ENCODE data around the gene NECTIN1. TPM values are rescaled to one million over a fixed set of nuclear protein-coding genes. Genes with fewer than 3 reads are reported as not detected.

Gene NECTIN1
- total RNA-seq, 1 donor from 2014 or later, result 17.5 TPM

DNA sequence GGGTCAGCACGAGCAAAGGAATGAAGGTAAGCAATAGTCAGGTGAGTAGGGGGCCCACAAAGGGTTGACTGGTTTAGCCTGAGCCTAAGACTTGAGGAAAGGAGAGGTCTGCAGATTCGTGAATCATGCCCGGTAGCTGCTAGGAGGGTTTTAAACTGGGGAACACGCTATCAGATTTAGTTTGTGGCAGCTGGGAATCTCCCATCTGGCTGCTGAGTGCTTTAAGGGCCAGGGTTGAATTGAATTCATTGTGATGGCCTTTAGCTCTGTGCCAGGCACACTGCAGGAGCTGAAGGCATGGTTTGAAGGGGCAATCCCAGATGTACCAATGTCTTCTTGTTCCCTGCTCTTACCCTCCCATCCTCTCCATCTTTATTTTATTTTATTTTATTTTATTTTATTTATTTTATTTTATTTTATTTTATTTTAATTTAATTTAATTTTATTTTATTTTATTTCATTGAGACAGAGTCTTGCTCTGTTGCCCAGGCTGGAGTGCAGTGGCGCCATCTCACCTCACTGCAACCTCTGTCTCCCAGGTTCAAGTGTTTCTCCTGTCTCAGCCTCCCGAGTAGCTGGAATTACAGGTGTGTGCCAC is 1.9 kb upstream of the NECTIN1 start:
- DNase-seq, result no peak

DNA sequence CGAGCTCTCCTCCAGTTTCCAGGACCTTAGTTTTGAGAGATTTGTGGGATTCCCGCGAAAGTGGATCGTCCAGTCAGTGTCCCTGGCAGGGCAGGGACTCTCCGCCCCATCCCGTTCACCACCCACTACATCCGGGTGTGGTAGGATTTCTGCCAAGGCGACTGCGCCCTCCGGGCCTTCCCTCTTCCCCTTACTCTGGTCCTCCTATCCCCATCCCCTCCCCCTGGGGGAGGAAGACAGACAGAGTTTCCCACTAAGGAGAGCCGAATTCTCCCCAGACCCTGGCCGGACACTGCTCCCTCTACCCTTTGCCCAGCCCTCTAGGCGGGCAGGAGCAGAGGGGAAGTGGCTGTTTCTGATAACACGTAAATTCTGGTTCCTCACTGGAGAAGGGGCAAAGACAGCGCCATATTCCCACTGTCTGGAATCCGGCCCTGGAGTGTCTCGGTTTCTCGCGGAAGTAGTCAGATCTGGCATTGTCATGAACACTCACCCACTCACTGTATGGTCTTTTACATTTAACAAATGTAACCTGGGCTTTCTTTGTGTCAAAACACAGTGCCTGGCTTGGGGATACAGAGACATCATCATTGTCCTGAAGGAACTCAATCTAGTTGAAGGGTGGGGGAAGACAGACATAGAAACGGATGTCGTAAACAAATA is 1.1 kb upstream of the NECTIN1 start:
- peak; percentile 45 for DNase-seq

DNA sequence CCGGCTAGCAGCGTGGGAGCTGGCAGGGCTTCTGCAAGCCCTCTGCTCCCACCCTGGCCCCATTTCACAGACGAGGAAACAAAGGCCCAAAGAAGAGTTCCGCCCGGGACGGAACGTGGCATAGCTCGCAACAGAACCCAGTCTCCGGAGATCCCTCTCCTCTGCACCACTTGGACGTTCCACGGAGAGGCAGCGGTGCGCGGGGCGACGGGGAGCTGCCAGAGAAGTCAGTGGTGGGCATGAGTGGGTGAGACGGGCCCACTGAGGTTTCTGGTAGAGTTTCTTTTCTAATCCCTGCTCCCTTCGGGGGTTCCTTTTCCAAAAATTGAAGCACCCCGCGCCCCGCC is 554 bp upstream of the NECTIN1 start:
- DNase-seq, result no peak

- no peak for DNase-seq
These were observed 781 bp downstream of the NECTIN1 start for GRCh38 chr11:119728211-119728626.

GRCh38 chr11:119727523-119728151 is 1.4 kb downstream of the NECTIN1 start:
- no peak for DNase-seq

DNA sequence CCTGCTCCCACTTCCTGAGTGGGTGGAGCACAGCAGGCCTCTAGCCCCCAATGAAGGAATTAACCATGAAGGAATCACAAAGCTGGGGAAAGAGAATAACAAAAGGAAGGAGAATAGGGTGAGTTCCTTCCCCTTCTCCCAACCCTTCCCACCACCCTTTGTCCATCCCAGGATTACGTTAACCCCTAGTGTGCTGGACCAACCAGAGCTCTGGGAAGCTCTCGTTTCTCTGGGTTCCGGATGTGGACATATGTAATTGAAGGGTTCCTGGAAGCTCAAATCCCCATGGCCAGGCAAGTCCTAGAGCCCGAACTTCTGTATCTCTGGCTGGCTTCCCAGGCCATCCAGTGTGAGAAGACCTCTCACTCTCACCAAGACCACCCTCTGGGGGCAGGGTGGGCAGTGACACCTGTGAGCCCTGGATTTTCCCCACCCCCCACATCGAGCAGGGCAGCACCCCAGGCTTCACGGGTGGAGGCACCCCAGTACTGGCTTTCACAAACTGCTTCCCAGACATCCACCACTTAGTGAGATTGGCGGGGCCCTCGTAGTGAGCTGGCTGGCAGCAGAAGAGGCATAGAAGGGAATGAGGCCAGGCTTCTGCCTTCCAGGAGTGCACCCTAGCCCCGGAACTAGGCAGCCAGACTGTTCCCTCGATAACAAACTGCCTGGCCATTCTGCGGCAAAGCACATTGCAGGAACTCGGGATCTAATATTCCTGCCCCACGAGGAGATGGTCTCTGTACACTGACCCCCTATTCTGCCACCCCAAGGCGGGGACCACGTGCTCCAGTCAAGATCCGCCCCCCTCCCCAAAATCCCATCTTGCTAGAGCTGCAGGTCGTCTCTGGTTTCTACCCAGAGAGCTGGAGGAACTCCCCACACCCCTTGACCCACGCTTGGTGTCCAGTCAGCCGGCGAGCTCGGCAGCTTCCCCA is 2.1 kb downstream of the NECTIN1 start:
- no peak for DNase-seq

DNA sequence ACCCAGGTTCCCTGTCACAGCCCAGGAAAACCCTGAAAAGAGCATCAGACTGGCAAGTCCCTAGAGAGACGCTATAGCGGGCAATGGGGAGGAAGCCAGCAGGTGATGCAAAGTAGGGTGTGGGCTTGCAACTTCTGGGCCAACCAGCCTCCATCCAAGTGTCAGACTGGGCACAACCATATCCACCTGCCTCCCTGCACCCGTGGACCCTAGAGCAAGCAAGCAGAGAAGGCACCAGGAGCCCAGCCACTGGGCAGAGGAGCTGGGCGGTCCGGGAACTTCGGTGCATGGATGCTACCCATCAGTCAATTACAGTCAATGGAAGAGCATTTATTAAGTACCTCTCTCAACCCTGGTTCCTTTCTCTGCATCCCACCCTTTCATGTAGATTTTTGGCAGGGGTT is 2.8 kb downstream of the NECTIN1 start:
- no peak for DNase-seq

GRCh38 chr11:119724956-119725355 is 4.0 kb downstream of the NECTIN1 start:
- no peak for DNase-seq

DNA sequence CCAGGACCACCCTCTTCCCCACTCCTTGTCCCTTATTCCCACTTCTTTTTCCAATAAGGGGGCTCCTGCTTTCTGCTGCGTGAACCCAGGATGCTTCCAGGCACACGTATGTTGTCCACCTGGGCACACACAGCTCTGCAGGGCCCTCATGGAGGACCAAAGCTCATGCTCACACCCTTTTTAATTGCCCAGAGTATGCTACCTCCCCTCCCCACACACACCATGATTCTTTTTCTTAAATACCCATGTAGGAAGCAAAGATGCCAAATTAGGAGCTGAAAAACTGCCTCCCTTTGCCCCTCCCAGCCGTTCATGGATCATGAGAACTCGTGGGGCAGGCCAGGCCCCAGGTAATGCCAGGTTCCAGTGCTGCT is 5.1 kb downstream of the NECTIN1 start:
- no peak for DNase-seq

DNA sequence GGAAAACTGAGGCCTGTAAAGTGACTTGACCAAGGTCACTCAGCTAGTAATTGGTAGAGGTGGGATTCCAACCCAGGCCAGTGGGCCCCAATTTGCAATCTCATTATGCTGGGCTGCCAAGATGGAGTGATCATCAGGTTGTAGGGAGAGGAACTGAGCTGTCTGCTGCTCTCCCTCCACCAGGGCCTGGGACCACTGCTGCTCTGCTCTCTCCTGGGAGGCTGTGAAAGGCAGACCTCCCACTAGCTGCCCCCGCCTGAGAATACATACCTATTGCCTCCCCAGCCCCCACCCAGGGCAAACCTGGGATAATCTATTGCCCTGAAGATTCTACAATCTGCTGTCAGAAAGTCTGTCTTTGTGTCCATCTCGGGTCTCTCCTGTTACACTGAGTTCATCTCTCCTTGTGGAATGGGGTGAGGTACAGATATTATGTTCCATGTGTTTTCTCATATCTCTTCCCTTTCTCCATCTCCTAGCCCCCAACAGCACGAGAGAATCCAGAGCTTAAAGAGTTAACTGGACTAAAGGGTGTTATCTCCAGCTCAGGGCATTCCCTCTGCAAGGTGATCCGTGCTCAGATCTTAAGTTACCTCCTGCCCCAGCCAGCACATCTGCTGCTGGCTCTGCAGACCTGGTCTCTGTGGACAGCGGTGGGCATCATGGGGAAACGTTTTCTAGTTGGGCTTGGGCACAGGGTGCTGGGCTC is 5.6 kb downstream of the NECTIN1 start:
- no peak for DNase-seq

- DNase-seq, result no peak
These were observed 6.7 kb downstream of the NECTIN1 start for GRCh38 chr11:119722281-119722794.

GRCh38 chr11:119721129-119722120 is 7.6 kb downstream of the NECTIN1 start:
- peak; percentile 19 for DNase-seq

GRCh38 chr11:119720311-119720913 is 8.6 kb downstream of the NECTIN1 start:
- DNase-seq, result no peak

DNA sequence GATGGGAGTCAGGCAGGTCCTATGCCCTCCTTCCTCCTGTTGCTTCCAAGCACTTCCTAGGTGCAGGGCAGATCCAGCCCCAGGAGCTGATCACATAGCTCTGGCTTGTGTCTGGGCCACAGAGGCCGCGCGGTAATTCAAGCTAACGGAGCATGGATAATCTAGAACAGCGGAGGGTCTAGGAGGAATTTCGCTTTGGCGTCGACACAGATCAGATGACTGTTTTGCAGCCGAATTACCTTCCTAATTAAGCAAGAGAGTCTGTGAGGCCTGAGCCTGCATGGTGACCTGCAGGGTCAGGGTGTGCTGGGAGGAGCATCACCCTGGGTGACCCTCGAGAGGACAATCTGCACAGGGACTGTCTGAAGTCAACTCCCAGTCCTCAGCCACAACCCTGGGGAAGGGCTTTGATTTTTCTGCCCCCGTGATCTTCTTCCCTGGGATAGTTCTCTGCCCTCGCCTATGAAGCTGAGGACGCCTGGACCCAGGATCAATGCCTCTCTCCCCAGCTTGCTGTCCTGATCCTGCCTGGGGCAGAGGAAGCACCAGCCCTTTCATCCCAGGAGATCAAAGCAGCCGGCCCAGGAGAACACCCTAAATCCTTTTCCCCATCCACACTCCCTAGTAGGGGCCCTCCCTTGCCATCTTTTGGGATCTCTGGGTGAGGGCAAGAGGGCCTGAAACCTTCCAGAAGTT is 11.0 kb downstream of the NECTIN1 start:
- no peak for DNase-seq

DNA sequence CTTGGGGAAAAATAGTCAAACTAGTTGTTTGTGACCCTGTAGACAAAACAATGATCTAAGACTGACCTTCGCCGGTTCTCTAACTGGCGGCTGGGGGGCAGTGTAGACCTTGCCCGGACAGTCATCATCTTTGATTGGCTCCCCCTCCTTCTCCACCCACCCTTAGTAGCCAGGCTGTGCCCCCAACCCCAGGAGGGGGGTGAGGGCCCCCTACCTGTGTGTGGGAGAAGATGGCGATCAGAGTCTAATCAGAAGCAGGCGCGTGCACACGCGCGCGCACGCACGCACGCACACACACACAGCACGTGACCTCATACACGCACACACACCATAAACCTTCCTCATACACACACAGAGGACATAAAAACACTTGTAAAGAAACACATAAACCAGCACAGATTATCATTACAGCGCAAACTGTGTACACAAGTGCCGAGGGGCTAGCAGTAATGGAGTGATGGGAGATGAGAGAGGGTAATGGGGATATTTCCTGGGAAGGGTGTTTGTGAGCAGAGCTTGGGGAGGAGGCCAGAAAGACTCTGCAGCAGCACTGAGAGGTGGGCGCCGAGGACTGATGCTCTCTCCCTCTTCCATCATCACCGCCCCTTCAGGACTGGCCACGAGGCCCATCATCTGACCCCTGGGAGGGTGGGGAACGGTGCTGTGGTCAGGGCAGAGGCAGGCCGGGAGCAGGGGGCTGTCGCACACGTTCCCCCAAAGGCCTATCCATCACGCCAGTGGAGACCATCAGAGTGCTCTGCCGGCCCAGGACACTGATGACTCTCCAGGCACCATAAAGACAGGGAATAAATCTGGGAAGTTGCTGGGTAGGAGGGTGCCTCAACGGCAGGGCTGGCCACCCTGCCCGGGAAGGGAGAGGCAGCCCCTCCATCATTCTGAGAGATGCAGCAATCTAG is 12.2 kb downstream of the NECTIN1 start:
- DNase-seq, result no peak

DNA sequence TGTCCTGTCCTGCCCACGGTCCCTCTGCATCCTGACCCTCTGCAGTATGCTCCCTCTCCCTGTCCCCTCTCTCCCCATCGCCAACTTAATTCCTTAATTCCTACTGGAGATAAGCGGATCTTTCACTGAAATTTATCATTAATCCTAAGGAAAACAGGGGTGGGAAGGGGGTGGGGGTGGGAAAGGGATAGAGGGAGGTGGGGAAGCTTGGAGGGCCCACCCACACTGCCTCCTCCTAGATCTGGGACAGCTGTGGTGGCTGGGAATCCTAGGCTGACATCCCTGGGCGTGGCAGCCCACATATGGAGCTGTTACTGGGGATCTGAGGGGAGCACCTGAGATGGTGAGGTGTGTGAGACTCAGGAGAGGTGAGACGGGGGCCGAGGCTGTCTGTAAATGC is 14.4 kb downstream of the NECTIN1 start:
- no peak for DNase-seq

GRCh38 chr11:119714189-119714588 is 14.8 kb downstream of the NECTIN1 start:
- DNase-seq, result no peak

DNA sequence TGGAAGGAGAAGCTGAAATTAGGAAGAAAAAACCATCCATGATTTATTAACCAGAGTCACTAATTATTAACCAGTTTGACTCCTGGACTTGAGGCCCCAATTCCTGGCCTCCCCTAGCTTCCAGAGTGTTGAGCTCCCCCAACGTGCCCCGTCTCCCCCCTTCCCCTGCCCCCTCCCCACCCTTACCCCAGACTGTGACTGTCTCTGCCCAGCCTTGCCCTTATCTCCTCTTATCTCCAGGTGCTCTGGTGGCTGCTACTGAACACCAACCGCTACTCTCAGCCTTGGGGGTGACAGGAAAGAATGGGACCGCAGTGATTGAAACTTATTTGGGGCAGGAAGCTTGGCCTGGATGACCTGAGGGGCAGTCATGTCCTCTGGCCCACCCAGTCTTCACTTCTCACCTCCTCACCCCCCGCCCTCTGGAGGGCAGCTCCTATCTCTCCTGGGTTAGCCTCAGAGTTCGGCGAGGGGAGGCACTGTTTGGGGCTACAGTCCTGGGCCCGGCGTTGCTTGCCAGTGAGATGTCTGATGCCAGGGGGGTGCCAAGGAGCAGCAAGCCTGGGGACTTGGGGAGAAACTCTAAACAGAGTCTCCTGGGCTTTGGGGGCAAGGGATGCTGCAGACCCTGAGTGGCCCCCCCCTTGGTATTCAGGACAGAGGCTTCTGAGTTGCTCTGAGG is 15.5 kb downstream of the NECTIN1 start:
- DNase-seq, result no peak

All from occipital lobe (tissue), 2 donors.